ENCODE data around the gene SMAD6. TPM values are rescaled to one million over a fixed set of nuclear protein-coding genes. Genes with fewer than 3 reads are reported as not detected.

Gene SMAD6
- total RNA-seq, 1 experiment from 2014 or later = 8.9 TPM

- no peaks in the 10 kb centered on the region for H3K27me3 Mint-ChIP-seq (ENCODE audit: insufficient read depth, unreplicated experiment)
- CTCF ChIA-PET = no interaction called here
- no TSS peak for BruUV-seq (replicated peaks)
These were observed 117.0 kb downstream of the SMAD6 start for GRCh38 chr15:66819084-66819483.

GRCh38 chr15:66820481-66821176 is 118.6 kb downstream of the SMAD6 start:
- H3K36me3 ChIP-seq (ENCODE audit: control insufficient read depth, insufficient read depth, low read length) = no peaks in the 10 kb centered on the region
- no peaks in the 10 kb centered on the region for H3K4me1 Mint-ChIP-seq (ENCODE audit: low read depth, unreplicated experiment)
- H3K4me3 ChIP-seq (ENCODE audit: low read depth, low read length) = no peak overlapping the region
- no peak overlapping the region for H3K27ac Mint-ChIP-seq (ENCODE audit: unreplicated experiment)
- H3K9me3 ChIP-seq = no peaks in the 10 kb centered on the region
- no peak for TF ChIP-seq CTCF (IDR thresholded peaks at IDR 0.05; ENCODE audit: insufficient read depth in 1 of 2, low read depth in 1 of 2, low read length in 1 of 2, severe bottlenecking in 1 of 2, unreplicated experiment in 1 of 2)
- BruUV-seq (replicated peaks) = no TSS peak
- no peaks in the 10 kb centered on the region for H3K27me3 ChIP-seq (replicated peaks; ENCODE audit: control insufficient read depth, insufficient read depth, low read length)
- no peaks in the 10 kb centered on the region for H3K9me3 Mint-ChIP-seq (ENCODE audit: unreplicated experiment)
- ChIA-PET POLR2A (no interaction called here), CTCF (no interaction called here)
- intact Hi-C loops (cut with micrococcal nuclease; ENCODE audit: unreplicated experiment) = no loop called here
- H3K4me3 Mint-ChIP-seq (ENCODE audit: unreplicated experiment) = no peak overlapping the region
- no peaks in the 10 kb centered on the region for H3K36me3 Mint-ChIP-seq (ENCODE audit: insufficient read depth, unreplicated experiment)
- no peaks in the 10 kb centered on the region for H3K27me3 Mint-ChIP-seq (ENCODE audit: insufficient read depth, unreplicated experiment)
- no peaks in the 10 kb centered on the region for H3K4me1 ChIP-seq
- no peak for DNase-seq

More at GRCh38 chr15:66819084-66819483, 117.0 kb downstream of the SMAD6 start:
- no peak overlapping the region for H3K4me3 Mint-ChIP-seq (ENCODE audit: unreplicated experiment)
- POLR2A ChIA-PET = no interaction called here
- H3K4me1 Mint-ChIP-seq (ENCODE audit: low read depth, unreplicated experiment) = no peaks in the 10 kb centered on the region
- H3K4me1 ChIP-seq = no peaks in the 10 kb centered on the region
- no peak for TF ChIP-seq CTCF (IDR thresholded peaks at IDR 0.05; ENCODE audit: insufficient read depth in 1 of 2, low read depth in 1 of 2, low read length in 1 of 2, severe bottlenecking in 1 of 2, unreplicated experiment in 1 of 2)
- no peak overlapping the region for H3K4me3 ChIP-seq (ENCODE audit: low read depth, low read length)
- intact Hi-C loops (cut with micrococcal nuclease; ENCODE audit: unreplicated experiment) = no loop called here
- H3K36me3 ChIP-seq (ENCODE audit: control insufficient read depth, insufficient read depth, low read length) = no peaks in the 10 kb centered on the region
- no peak for DNase-seq
- no peaks in the 10 kb centered on the region for H3K27me3 ChIP-seq (replicated peaks; ENCODE audit: control insufficient read depth, insufficient read depth, low read length)
- H3K9me3 Mint-ChIP-seq (ENCODE audit: unreplicated experiment) = no peaks in the 10 kb centered on the region
- H3K27ac Mint-ChIP-seq (ENCODE audit: unreplicated experiment) = no peak overlapping the region
- peaks cover 4% of the 10 kb centered on the region for H3K9me3 ChIP-seq
- no peaks in the 10 kb centered on the region for H3K36me3 Mint-ChIP-seq (ENCODE audit: insufficient read depth, unreplicated experiment)

GRCh38 chr15:66821307-66821706 is 119.3 kb downstream of the SMAD6 start:
- intact Hi-C loops (cut with micrococcal nuclease; ENCODE audit: unreplicated experiment) = no loop called here
- no peak overlapping the region for H3K4me3 Mint-ChIP-seq (ENCODE audit: unreplicated experiment)
- no peak overlapping the region for H3K27ac Mint-ChIP-seq (ENCODE audit: unreplicated experiment)
- no peak overlapping the region for H3K4me3 ChIP-seq (ENCODE audit: low read depth, low read length)
- no peaks in the 10 kb centered on the region for H3K4me1 ChIP-seq
- no peaks in the 10 kb centered on the region for H3K27me3 ChIP-seq (replicated peaks; ENCODE audit: control insufficient read depth, insufficient read depth, low read length)
- DNase-seq = no peak
- ChIA-PET POLR2A (no interaction called here), CTCF (no interaction called here)
- no peak for TF ChIP-seq CTCF (IDR thresholded peaks at IDR 0.05; ENCODE audit: insufficient read depth in 1 of 2, low read depth in 1 of 2, low read length in 1 of 2, severe bottlenecking in 1 of 2, unreplicated experiment in 1 of 2)
- H3K36me3 Mint-ChIP-seq (ENCODE audit: insufficient read depth, unreplicated experiment) = no peaks in the 10 kb centered on the region
- H3K9me3 Mint-ChIP-seq (ENCODE audit: unreplicated experiment) = no peaks in the 10 kb centered on the region
- H3K9me3 ChIP-seq = no peaks in the 10 kb centered on the region
- BruUV-seq (replicated peaks) = no TSS peak
- no peaks in the 10 kb centered on the region for H3K4me1 Mint-ChIP-seq (ENCODE audit: low read depth, unreplicated experiment)
- H3K36me3 ChIP-seq (ENCODE audit: control insufficient read depth, insufficient read depth, low read length) = no peaks in the 10 kb centered on the region
- H3K27me3 Mint-ChIP-seq (ENCODE audit: insufficient read depth, unreplicated experiment) = no peaks in the 10 kb centered on the region

Data from Caco-2 (cell line).